Stomach (tissue), 9 donors: ENCODE results near the gene SIRPB1. TPM values are rescaled to one million over a fixed set of nuclear protein-coding genes. Genes with fewer than 3 reads are reported as not detected.

Experiments used
- DNase-seq, 2 donors: peaks; one replicate each; pipeline versions ENCODE4 v3.0.0 to v3.0.0-alpha.2; 2013 to 2019
- H3K27ac ChIP-seq, 5 donors: fragments of 200-600 bp in 4 of 5; sonication (generic) in 4 of 5; one replicate each; pipeline ENCODE4 v1.5.1; 2013 to 2019; ENCODE audit warnings: mild to moderate bottlenecking in 1 of 5, moderate library complexity in 1 of 5
- H3K27me3 ChIP-seq, 3 donors: fragments of 200-600 bp; sonication (generic); one replicate each; pipeline ENCODE4 v1.5.1; 2017 to 2019; ENCODE audit warnings: mixed run types in 1 of 3
- H3K36me3 ChIP-seq, 4 donors: fragments of 200-600 bp; sonication (generic); 1 replicate in 3 of 4; 2 replicates in 1 of 4; pipeline ENCODE4 v1.5.1; 2016 to 2019
- H3K4me1 ChIP-seq, 4 donors: fragments of 200-600 bp; sonication (generic); one replicate each; pipeline ENCODE4 v1.5.1; 2016 to 2019
- H3K4me3 ChIP-seq, 4 donors: fragments of 200-600 bp; sonication (generic) in 3 of 4; one replicate each; pipeline ENCODE4 v1.5.1; 2016 to 2019; ENCODE audit warnings: mild to moderate bottlenecking in 1 of 4
- H3K9me3 ChIP-seq, 4 donors: fragments of 200-600 bp; sonication (generic); one replicate each; pipeline ENCODE4 v1.5.1; 2016 to 2019
- CTCF ChIP-seq, 7 experiments: fragments of 450-650 bp in 4 of 7; fragments of 200-600 bp in 3 of 7; sonication (generic) in 3 of 7; IDR thresholded peaks; one replicate each; pipeline ENCODE4 v1.5.1; 2016 to 2019; ENCODE audit warnings: antibody characterized with exemption in 7 of 7, control low read depth in 2 of 7, mild to moderate bottlenecking in 1 of 7
- EP300 ChIP-seq: sonication (generic); formaldehyde crosslinking; IDR thresholded peaks from one replicate; pipeline ENCODE4 v1.6.1; 2017; ENCODE audit warnings: antibody characterized with exemption
- POLR2A ChIP-seq, 4 donors: fragments of 450-650 bp; IDR thresholded peaks; one replicate each; pipeline ENCODE4 v1.6.1; 2016; ENCODE audit warnings: antibody characterized with exemption in 4 of 4, control low read depth in 2 of 4, mild to moderate bottlenecking in 1 of 4, moderate library complexity in 1 of 4
- POLR2AphosphoS5 ChIP-seq, 3 donors: sonication (generic); formaldehyde crosslinking; IDR thresholded peaks; one replicate each; pipeline ENCODE4 v1.6.1; 2016; ENCODE audit warnings: antibody characterized with exemption in 3 of 3
- WGBS, 5 donors: extraction: QIAGEN DNeasy Blood & Tissue Kit in 3 of 5; methylation state at CpG; one replicate each; pipeline versions ENCODE4 v1.1.5 to v1.1.7; 2013 to 2018; 5-methylcytosine and 5-hydroxymethylcytosine counted together
- intact Hi-C: fragments of 100-400 bp; cut with DNase I; formaldehyde crosslinking; loops from one replicate; pipeline ENCODE4 v1.15.1; 2023; ENCODE audit warnings: low total_unique reads
- polyA plus RNA-seq, 3 donors: library from polyadenylated mRNA; stranded (reverse); fragments of 200-250 nt; gene quantifications; one replicate each; pipeline ENCODE4 v1.2.3, GENCODE V29; 2013
- total RNA-seq, 5 donors: library from RNA; depleted of rRNA; stranded (reverse); fragments of >200 nt; gene quantifications; one replicate each; pipeline versions ENCODE4 v1.1.0 to v1.2.3, GENCODE V29; 2014 to 2016
- donor health status: healthy with polysubstance abuse.
- donor health status: Bipolar disorder and iron deficiency.
- donor health status: healthy.

SIRPB1 gene
- total and polyA plus RNA-seq, 8 donors, result 0.18 to 14.0 (median 1.9) TPM; not detected in 2

DNA sequence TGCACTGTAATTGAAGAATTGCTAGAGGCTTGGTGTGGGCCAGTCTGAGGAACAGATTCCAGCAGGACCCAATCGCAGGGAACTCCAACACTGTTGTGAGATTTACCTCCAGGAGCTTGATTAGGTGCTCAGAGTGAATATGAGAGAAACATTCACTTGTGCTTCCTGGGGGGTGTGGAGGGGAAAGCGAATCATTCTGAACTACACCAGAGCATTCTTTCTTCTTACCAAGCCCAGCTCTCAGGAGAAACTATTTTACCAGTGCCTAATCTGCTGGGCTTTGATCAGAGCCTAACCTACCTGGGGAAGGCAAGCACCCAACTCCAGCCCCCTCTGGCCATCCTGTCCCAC lies 7.4 kb upstream of the SIRPB1 start:
- H3K27ac ChIP-seq, result no peak overlapping the region
- H3K4me3 ChIP-seq, result no peak overlapping the region
- WGBS, 5 donors, result 75 to 96% (median 79%) methylated on average over 2 of the region's 2 CpGs
- peaks cover 0 to 9% (median 0%) of the 10 kb centered on the region in 4 donors for H3K4me1 ChIP-seq
- intact Hi-C loops, result no loop called here
- H3K27me3 ChIP-seq, result peaks cover 0 to 16% (median 0%) of the 10 kb centered on the region in 3 donors
- H3K36me3 ChIP-seq, result no peaks in the 10 kb centered on the region
- no peak for DNase-seq
- TF ChIP-seq EP300 (no peak), POLR2A (IDR thresholded peaks at IDR 0.05) (no peak), CTCF (IDR thresholded peaks at IDR 0.05) (no peak), POLR2AphosphoS5 (IDR thresholded peaks at IDR 0.05) (no peak)
- H3K9me3 ChIP-seq, result no peaks in the 10 kb centered on the region

- intact Hi-C loops, result no loop called here
- no peak for DNase-seq
- Histone ChIP-seq H3K27me3 (peaks cover 0 to 16% (median 0%) of the 10 kb centered on the region in 3 donors), H3K4me3 (no peak overlapping the region), H3K36me3 (no peaks in the 10 kb centered on the region), H3K9me3 (no peaks in the 10 kb centered on the region), H3K4me1 (peaks cover 0 to 9% (median 0%) of the 10 kb centered on the region in 4 donors), H3K27ac (no peak overlapping the region)
- TF ChIP-seq POLR2AphosphoS5 (IDR thresholded peaks at IDR 0.05), result no peak
- no peak for TF ChIP-seq POLR2A (IDR thresholded peaks at IDR 0.05)
- TF ChIP-seq CTCF (IDR thresholded peaks at IDR 0.05), result no peak
- TF ChIP-seq EP300, result no peak
- WGBS, 5 donors, result 56 to 75% (median 64%) methylated on average over 3 of the region's 3 CpGs
Observed at GRCh38 chr20:1626528-1627199, 6.9 kb upstream of the SIRPB1 start.

DNA sequence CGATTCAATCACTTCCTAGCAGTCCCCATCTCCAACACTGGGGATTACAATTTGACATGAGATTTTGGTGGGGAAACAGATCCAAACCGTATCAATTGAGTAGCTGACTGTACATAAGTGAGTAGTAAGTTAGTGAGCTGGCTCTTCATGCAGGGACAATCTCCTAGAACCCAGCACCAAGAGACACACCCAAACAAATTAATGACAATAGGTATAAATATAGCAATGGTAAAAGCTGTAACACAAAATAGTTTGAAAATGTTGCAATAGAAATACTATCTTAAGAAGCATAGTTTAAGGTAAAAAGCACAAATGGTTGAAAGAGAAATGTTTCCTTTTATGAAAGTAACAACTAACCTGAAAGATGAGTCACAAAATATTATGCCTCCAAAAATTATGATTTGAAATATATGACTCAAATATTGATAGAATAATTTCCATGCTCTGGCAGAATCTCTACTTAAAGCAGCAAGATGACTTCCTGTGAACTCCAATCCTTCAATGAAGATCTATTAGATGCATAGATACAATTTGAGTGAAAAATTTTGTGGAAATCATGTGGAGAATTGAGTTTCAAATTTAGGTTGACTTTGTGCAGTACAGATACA lies 5.4 kb upstream of the SIRPB1 start:
- H3K36me3 ChIP-seq, result no peaks in the 10 kb centered on the region
- H3K4me3 ChIP-seq, result no peak overlapping the region
- no peak for DNase-seq
- peaks cover 0 to 16% (median 0%) of the 10 kb centered on the region in 4 donors for H3K4me1 ChIP-seq
- H3K27me3 ChIP-seq, result peaks cover 0 to 15% (median 0%) of the 10 kb centered on the region in 3 donors
- 49 to 66% (median 61%) methylated on average over 2 of the region's 2 CpGs for WGBS, 5 donors
- no peak for TF ChIP-seq POLR2A (IDR thresholded peaks at IDR 0.05)
- TF ChIP-seq EP300, result no peak
- no peak for TF ChIP-seq CTCF (IDR thresholded peaks at IDR 0.05)
- TF ChIP-seq POLR2AphosphoS5 (IDR thresholded peaks at IDR 0.05), result no peak
- intact Hi-C loops, result no loop called here
- no peaks in the 10 kb centered on the region for H3K9me3 ChIP-seq
- H3K27ac ChIP-seq, result no peak overlapping the region

- Histone ChIP-seq H3K4me1 (peaks cover 0 to 20% (median 0%) of the 10 kb centered on the region in 4 donors), H3K27ac (no peak overlapping the region), H3K4me3 (no peak overlapping the region), H3K36me3 (no peaks in the 10 kb centered on the region), H3K27me3 (peaks cover 0 to 8% (median 0%) of the 10 kb centered on the region in 3 donors), H3K9me3 (peaks cover 0 to 13% (median 5%) of the 10 kb centered on the region in 4 donors)
- no peak for DNase-seq
- TF ChIP-seq EP300 (no peak), POLR2AphosphoS5 (IDR thresholded peaks at IDR 0.05) (no peak), POLR2A (IDR thresholded peaks at IDR 0.05) (no peak), CTCF (IDR thresholded peaks at IDR 0.05) (no peak)
- intact Hi-C loops, result no loop called here
- 89 to 93% (median 90%) methylated on average over 14 of the region's 14 CpGs for WGBS, 5 donors
Observed at GRCh38 chr20:1623501-1624205, 3.8 kb upstream of the SIRPB1 start.
